Stimulated activated naive B cell treated with anti-CD40 and anti-IgM and Interleukin-4, amounts not matched to agents 10 μg/mL and 1 μg/mL and 100 μg/mL, for 72 hours (primary cell): ENCODE measurements around the gene BMP6.

ENCODE experiments used
- ATAC-seq, 2 donors: fragments of 150-1000 bp; cut with Tn5 transposase; replicated peaks; 2 replicates each; pipeline ENCODE4 v1.10.0; 2021; ENCODE audit warnings: moderate library complexity in 1 of 2
- DNase-seq: peaks from one replicate; pipeline ENCODE4 v3.0.0; 2021
- H3K27ac Mint-ChIP-seq: one replicate; pipeline ENCODE4 v1.8.0; 2022; ENCODE audit warnings: mild to moderate bottlenecking, mixed read lengths
- H3K27me3 Mint-ChIP-seq, 2 donors: one replicate each; pipeline ENCODE4 v1.8.0; 2022; ENCODE audit warnings: mixed read lengths in 2 of 2
- H3K36me3 Mint-ChIP-seq, 2 donors: one replicate each; pipeline ENCODE4 v1.8.0; 2022; ENCODE audit warnings: mixed read lengths in 2 of 2, mild to moderate bottlenecking in 1 of 2
- H3K4me1 Mint-ChIP-seq, 2 donors: one replicate each; pipeline ENCODE4 v1.8.0; 2022; ENCODE audit warnings: mixed read lengths in 2 of 2, mild to moderate bottlenecking in 1 of 2
- H3K4me3 Mint-ChIP-seq, 2 donors: one replicate each; pipeline ENCODE4 v1.8.0; 2022; ENCODE audit warnings: mild to moderate bottlenecking in 2 of 2, mixed read lengths in 2 of 2, moderate library complexity in 1 of 2
- H3K9me3 Mint-ChIP-seq, 2 donors: one replicate each; pipeline ENCODE4 v1.8.0; 2022; ENCODE audit warnings: mixed read lengths in 2 of 2, mild to moderate bottlenecking in 1 of 2

BMP6 gene

GRCh38 chr6:7914311-7914710 is 188.4 kb downstream of the BMP6 start:
- DNase-seq (no peak), ATAC-seq (no peak)
- Mint-ChIP-seq H3K9me3 (no peaks in the 10 kb centered on the region), H3K4me1 (peaks cover 21 to 24% of the 10 kb centered on the region in 2 donors), H3K27ac (no peak overlapping the region), H3K4me3 (no peak overlapping the region), H3K36me3 (peaks cover 0 to 3% of the 10 kb centered on the region in 2 donors), H3K27me3 (no peaks in the 10 kb centered on the region)

- Mint-ChIP-seq H3K4me1 (peaks cover 19 to 20% of the 10 kb centered on the region in 2 donors), H3K27ac (no peak overlapping the region), H3K4me3 (no peak overlapping the region), H3K36me3 (no peaks in the 10 kb centered on the region), H3K9me3 (no peaks in the 10 kb centered on the region), H3K27me3 (no peaks in the 10 kb centered on the region)
- peak; percentile 49 to 57 for ATAC-seq
- peak; percentile 32 for DNase-seq
Observed at GRCh38 chr6:7914991-7915789, 189.3 kb downstream of the BMP6 start.

GRCh38 chr6:7916959-7917358 is 191.1 kb downstream of the BMP6 start:
- Mint-ChIP-seq H3K27ac (peak overlapping the region; percentile 83), H3K9me3 (no peaks in the 10 kb centered on the region), H3K4me3 (peak overlapping the region; percentile 22 to 31), H3K27me3 (no peaks in the 10 kb centered on the region), H3K36me3 (no peaks in the 10 kb centered on the region), H3K4me1 (peaks cover 17 to 20% of the 10 kb centered on the region in 2 donors)
- DNase-seq (no peak), ATAC-seq (peak; percentile 83 to 84)

- no peak for ATAC-seq
- DNase-seq, result no peak
- no peak overlapping the region for H3K4me3 Mint-ChIP-seq
- no peaks in the 10 kb centered on the region for H3K27me3 Mint-ChIP-seq
- no peaks in the 10 kb centered on the region for H3K36me3 Mint-ChIP-seq
- H3K4me1 Mint-ChIP-seq, result peaks cover 17 to 20% of the 10 kb centered on the region in 2 donors
- no peak overlapping the region for H3K27ac Mint-ChIP-seq
- no peaks in the 10 kb centered on the region for H3K9me3 Mint-ChIP-seq
Observed at GRCh38 chr6:7917729-7918128, 191.8 kb downstream of the BMP6 start.

GRCh38 chr6:7918403-7918802 is 192.5 kb downstream of the BMP6 start:
- DNase-seq (no peak), ATAC-seq (no peak)
- Mint-ChIP-seq H3K4me1 (peaks cover 17 to 20% of the 10 kb centered on the region in 2 donors), H3K36me3 (no peaks in the 10 kb centered on the region), H3K27me3 (no peaks in the 10 kb centered on the region), H3K4me3 (no peak overlapping the region), H3K27ac (no peak overlapping the region), H3K9me3 (no peaks in the 10 kb centered on the region)

- Mint-ChIP-seq H3K4me3 (no peak overlapping the region), H3K27ac (no peak overlapping the region), H3K27me3 (peaks cover 0 to 6% of the 10 kb centered on the region in 2 donors), H3K36me3 (peaks cover 0 to 5% of the 10 kb centered on the region in 2 donors), H3K4me1 (peaks cover 17 to 20% of the 10 kb centered on the region in 2 donors), H3K9me3 (peaks cover 2 to 6% of the 10 kb centered on the region in 2 donors)
- no peak for ATAC-seq
- DNase-seq, result no peak
Observed at GRCh38 chr6:7919871-7920270, 194.0 kb downstream of the BMP6 start.

- Mint-ChIP-seq H3K27ac (no peak overlapping the region), H3K4me1 (peaks cover 17 to 20% of the 10 kb centered on the region in 2 donors), H3K9me3 (peaks cover 5 to 6% of the 10 kb centered on the region in 2 donors), H3K36me3 (peaks cover 2 to 5% of the 10 kb centered on the region in 2 donors), H3K4me3 (no peak overlapping the region), H3K27me3 (peaks cover 0 to 6% of the 10 kb centered on the region in 2 donors)
- DNase-seq (no peak), ATAC-seq (no peak)
Observed at GRCh38 chr6:7920425-7920824, 194.5 kb downstream of the BMP6 start.

- Mint-ChIP-seq H3K36me3 (peaks cover 4 to 5% of the 10 kb centered on the region in 2 donors), H3K27me3 (peaks cover 0 to 6% of the 10 kb centered on the region in 2 donors), H3K9me3 (peaks cover 6 to 7% of the 10 kb centered on the region in 2 donors), H3K27ac (no peak overlapping the region), H3K4me1 (peaks cover 16 to 20% of the 10 kb centered on the region in 2 donors), H3K4me3 (no peak overlapping the region)
- DNase-seq (no peak), ATAC-seq (no peak)
Observed at GRCh38 chr6:7921046-7921445, 195.1 kb downstream of the BMP6 start.

- peaks cover 14 to 17% of the 10 kb centered on the region in 2 donors for H3K4me1 Mint-ChIP-seq
- H3K36me3 Mint-ChIP-seq, result peaks cover 4 to 5% of the 10 kb centered on the region in 2 donors
- ATAC-seq (no peak), DNase-seq (no peak)
- H3K9me3 Mint-ChIP-seq, result peaks cover 6 to 7% of the 10 kb centered on the region in 2 donors
- no peak overlapping the region for H3K27ac Mint-ChIP-seq
- no peak overlapping the region for H3K4me3 Mint-ChIP-seq
- H3K27me3 Mint-ChIP-seq, result peaks cover 0 to 6% of the 10 kb centered on the region in 2 donors
Observed at GRCh38 chr6:7921632-7922092, 195.8 kb downstream of the BMP6 start.

- no peak for DNase-seq
- H3K27ac Mint-ChIP-seq, result no peak overlapping the region
- peaks cover 5 to 7% of the 10 kb centered on the region in 2 donors for H3K36me3 Mint-ChIP-seq
- peaks cover 0 to 6% of the 10 kb centered on the region in 2 donors for H3K27me3 Mint-ChIP-seq
- H3K4me1 Mint-ChIP-seq, result peaks cover 7 to 8% of the 10 kb centered on the region in 2 donors
- ATAC-seq, result no peak
- no peak overlapping the region for H3K4me3 Mint-ChIP-seq
- H3K9me3 Mint-ChIP-seq, result peaks cover 7 to 10% of the 10 kb centered on the region in 2 donors
Observed at GRCh38 chr6:7922596-7922995, 196.7 kb downstream of the BMP6 start.

- Mint-ChIP-seq H3K27me3 (peaks cover 0 to 6% of the 10 kb centered on the region in 2 donors), H3K4me3 (no peak overlapping the region), H3K27ac (no peak overlapping the region), H3K36me3 (peaks cover 5 to 7% of the 10 kb centered on the region in 2 donors), H3K4me1 (peaks cover 8 to 9% of the 10 kb centered on the region in 2 donors), H3K9me3 (peaks cover 8 to 10% of the 10 kb centered on the region in 2 donors)
- no peak for DNase-seq
- ATAC-seq, result no peak
Observed at GRCh38 chr6:7924867-7925266, 199.0 kb downstream of the BMP6 start.
